ENCODE data around the gene CAMK1.

GRCh38 chr3:9768141-9768775 is 1.5 kb downstream of the CAMK1 start:
- no peak for TF ChIP-seq POLR2A (IDR thresholded peaks at IDR 0.05)
- no peak for TF ChIP-seq CTCF (IDR thresholded peaks at IDR 0.05)

Data from heart left ventricle (tissue), 13 donors.